Muscle of arm (tissue), 12 donors: Measurements from ENCODE around the gene KLC1. TPM values are rescaled to one million over a fixed set of nuclear protein-coding genes. Genes with fewer than 3 reads are reported as not detected.
A peak's percentile ranks its signal among the peaks of the same experiment; 100 is the strongest.
"Not testable (repeated sequence)": the region's sequence is repeated elsewhere in the genome, so short reads cannot be mapped to it uniquely, and the experiment has no call there.

Experiments used
- DNase-seq: peaks from one replicate; pipeline ENCODE4 v3.0.0-alpha.2; 2013
- polyA plus RNA-seq, 12 donors: library from polyadenylated mRNA; unstranded; fragments of 120-200 nt; gene quantifications; one replicate each; pipeline ENCODE4 v1.2.1, GENCODE V29; 2013; ENCODE audit not compliant: insufficient read length in 12 of 12

Gene KLC1
- polyA plus RNA-seq, 12 donors: 80.0 to 131 (median 99.1) TPM; not detected in 1

DNA sequence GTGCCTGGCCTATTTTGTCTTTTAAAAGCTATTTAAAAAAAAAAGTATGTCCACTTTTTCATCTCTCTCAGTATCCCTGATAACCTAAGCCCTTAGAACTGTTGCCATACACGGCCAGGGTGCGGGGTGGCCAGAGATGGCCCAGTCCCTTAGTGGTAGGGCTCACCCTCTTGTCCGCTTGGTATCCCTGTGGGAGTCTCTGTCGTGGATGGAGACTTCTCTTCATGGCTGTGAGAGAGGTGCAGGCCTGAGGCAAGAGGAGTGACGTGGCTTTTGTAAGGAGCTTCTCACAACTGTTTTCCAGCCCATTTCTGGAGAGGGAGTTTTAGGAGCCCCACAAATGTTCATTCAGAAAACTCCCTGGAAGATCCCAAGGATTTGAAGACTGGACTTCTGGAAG is 59.4 kb downstream of the KLC1 start:
- DNase-seq: no peak

DNA sequence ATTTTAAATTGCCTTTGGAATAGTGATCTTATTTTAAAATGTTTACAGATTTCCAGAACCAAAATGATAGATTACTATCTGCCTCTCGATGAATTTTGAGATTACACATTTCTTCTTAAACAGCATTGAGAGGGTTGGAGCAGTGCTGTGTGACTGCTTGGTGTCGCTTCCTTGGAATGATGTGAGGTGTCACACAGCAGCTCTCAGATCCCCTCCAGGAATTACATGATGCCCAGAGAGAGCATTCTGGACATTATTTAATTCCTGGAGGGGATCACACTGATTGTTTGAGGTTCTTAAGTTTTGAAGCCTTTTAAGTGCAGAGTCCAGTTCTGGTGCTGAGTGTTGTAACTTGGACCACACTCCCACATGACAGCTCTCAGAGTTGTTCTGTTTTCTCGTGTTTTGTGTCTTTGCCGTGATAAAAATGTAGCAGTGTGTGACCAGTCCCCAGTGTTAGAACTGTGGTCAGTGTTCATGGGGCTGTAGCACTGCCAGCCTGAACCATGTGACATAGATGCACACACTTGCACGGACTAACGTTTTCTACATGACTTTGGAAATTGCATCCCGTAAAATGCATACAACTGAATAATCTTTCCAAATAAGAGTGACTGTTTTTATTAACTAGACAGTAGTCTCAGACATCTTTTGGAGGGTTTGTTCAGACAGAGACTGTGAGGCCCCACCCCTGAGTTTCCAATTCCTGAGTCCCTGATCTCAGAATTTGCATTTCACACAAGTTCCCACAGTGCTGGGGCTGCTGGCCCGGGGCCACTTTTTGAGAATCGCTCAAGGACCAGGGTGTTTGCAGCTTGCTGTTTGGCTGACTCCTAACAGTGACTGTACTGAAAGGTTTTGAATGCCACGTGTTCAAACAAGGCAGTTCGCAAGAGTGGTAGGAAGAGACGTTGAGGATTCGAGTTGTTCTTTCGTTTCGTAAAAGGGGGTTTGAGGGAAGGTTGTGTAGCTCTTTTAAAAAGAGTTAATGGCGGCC is 60.2 kb downstream of the KLC1 start:
- DNase-seq: no peak

DNA sequence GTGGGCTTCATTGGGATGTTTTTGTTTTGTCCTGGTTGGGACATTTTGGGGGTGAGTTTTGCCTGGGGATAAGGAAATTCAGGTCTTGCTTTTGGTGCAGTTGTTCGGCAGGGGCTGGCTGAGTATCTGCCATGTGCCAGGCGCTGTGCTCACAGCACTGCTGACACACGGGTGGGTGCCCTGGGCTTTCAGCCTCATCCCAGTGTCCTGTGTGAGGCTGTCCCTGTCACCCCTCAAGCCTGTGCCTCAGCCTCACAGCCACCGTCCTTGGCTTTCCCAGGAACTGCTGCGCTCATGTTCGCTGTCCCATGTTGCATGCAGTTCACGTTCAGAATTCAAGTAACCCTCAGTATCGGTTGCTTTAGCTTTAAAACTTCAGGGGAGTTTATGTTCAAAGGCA is 61.3 kb downstream of the KLC1 start:
- DNase-seq: no peak

DNA sequence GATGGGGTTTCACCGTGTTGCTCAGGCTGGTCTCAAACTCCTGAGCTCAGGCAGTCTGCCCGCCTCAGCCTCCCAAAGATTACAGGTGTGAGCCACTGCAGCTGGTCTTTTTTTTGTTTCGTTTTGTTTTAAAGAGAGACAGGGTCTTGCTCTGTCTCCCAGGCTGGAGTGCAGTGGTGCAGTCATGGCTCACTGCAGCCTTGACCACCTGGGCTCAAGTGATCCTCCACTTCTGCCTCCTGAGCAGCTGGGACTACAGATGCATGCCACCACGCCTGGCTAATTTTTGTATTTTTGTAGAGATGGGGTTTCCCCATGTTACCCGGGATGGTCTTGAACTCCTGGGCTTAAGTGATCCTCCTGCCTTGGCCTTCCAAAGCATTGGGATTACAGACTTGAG is 62.6 kb downstream of the KLC1 start:
- not testable (repeated sequence) for DNase-seq

DNA sequence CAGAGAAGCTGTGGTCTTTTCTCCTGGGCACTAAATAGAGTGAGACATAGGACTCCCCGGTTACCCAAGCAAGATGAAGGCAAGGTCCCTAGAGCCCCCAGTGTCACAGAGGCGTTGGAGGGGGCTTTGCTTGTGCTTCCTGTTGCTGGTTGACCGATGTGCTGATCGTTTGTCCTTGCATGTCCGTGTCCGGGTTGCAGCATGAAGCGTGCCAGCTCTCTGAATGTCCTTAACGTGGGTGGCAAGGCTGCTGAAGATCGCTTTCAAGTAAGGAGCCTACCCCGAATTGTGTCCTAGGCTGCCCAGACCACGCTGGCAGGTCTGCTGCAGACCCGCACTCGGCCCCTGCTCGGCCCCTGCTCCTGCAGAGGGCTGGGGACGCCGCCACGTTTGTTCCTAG is 63.1 kb downstream of the KLC1 start:
- no peak for DNase-seq

DNA sequence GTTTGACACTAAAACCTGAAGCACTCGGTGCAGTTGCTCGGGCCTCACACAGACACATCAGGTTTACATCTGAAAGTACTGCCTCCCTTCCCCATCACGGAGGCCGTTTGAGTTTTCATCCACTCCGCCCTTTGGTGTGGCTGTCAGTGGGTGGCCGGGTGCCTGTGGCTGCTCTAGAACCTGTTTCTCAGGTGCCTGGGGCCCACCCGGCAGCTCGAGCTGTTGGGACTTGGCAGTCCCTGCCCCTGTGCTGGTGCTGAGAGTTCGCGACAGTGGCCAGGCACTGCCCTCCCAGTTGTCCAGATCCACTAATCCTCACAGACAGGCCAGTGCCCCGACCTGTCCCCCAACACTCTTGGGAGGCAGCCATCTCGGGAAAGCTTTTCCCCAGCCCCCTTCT is 63.9 kb downstream of the KLC1 start:
- no peak for DNase-seq

DNA sequence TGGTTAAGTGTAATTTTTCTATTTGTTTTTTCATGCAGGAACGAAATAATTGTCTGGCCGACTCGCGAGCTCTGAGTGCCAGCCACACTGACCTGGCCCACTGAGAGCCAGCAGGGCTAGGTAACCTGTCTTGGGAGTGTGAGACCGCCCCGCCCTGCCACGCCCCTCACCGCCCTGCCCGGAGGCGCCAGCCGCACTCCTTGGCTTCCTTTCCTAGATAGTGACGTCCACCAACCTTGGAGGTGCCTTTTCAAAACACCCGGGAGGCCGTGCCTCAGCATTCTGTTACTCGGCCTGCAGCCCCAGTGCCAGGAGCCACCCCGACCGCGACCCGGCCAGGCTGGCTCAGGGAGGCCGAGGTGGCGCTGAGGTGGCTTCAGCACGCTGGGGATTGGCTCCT is 64.5 kb downstream of the KLC1 start:
- DNase-seq: no peak

DNA sequence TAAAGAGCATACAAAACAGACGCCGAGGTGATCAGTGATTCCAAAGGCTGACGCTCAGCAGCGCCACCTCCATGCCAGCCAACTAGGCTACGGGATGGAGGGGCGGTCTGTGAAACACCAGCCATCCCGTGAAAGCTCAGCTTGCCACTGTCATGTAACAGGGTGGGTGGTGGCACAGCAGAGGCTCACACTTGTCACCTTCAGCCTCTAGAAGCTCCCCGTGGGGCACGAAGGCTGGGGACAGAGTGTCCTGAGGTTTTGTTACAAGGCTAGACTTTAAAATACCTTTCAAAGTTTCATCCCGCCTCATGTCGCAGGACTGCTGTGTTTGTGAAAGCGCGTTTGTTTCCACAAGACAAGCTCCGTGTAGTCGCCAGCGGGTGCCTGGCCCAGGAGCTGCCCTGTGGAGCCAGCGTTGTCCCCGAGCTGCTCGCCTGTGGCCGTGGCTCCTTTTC is 65.6 kb downstream of the KLC1 start:
- no peak for DNase-seq

DNA sequence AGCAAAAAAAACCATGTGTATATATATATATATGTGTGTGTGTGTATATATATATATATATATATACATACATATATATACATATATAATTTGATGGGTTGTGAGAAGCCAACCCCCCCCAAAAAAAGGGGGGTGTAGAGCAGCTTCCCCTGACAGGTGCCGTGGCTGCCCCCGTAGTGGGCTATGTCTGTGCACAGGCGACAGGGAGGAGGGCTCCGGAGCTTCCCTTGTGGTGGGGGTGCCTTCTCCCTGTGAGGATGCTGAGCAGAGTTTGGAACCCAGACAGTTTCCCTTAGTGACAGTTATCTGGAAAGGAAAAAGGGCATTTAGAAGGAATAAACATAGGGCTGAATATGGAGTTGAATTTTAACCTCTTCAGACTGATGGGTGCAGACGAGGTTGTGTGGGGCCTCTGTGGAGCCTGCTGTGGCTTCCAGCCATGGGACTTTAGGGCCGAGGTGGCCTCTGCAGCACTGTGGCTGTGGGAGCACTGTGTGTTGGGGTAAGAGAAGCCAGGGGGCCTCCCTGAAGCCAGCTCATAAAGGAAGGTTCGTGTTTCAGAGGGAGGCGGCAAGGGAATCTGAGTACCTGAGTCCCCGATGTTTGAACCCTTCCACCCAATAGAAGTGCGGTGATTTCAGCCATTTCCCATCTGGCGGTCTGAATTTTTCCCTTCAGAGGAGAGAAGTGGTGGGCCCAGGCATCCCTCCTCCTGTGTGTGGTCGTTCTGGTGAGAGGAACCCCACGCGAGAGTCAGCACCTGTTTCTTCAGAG is 66.5 kb downstream of the KLC1 start:
- no peak for DNase-seq

DNA sequence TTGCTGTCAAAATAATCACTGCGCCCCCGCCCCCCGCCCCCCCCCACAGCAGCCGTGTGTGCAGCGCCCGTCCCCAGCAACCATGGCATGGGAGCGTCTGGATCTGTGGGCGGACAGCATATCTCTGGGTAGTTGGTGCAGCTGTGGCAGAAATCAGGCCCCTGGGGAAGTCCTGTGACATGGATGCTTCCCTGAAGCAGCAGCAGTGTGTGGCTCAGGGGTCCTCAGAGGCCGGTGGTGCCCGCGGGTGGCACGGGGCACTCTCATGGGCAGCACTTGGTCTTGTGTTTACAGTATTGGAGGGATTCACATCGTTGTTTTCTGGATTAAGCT is 67.0 kb downstream of the KLC1 start:
- DNase-seq: no peak

DNA sequence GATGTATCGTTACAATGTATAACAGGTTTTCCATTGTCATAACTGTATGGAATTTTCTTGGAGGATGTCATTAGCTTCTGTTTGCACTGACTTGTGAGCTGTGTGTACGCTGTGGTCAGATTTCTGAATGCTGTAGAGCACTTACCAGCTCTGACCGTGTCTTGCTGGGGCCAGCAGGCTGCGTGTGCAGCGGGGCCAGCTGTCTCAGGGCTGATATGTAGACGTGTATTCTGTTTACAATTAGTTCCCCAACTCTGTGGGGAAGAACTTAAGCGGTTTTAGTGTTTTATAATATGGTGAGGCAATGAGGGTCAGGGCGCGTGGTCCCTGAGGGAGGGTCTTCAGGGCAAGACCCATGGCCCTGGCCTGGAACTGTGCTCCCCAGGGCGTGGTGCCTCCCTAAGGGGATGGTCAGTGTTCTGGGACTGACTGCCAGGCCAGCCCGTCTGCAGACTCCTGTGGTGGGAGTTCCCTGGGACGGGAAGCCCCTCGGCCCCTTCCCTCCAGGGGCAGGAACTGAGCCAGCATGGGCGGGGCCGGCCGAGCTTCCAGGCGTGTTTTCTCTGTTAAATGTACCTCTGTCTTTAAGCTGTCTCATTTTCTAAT is 67.6 kb downstream of the KLC1 start:
- DNase-seq: peak; percentile 76

DNA sequence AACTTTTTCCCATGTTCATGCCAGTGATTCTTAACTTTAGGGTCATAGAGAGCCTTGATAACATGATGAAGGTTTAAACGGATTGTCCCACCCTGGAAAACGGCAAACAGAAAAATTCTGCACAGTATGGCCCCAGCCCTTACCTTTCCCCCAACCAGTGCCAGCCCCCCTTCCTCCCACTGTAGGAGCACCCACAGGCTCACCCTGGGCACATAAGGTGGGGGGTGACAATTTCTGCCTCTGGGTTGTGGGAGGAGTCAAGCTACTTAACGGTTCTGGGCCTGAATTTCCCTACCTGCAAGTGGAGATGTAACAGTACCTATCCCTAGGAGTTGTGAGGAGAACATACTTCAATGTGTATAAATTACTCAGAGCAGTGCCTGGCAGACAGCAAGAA is 68.2 kb downstream of the KLC1 start:
- no peak for DNase-seq

DNA sequence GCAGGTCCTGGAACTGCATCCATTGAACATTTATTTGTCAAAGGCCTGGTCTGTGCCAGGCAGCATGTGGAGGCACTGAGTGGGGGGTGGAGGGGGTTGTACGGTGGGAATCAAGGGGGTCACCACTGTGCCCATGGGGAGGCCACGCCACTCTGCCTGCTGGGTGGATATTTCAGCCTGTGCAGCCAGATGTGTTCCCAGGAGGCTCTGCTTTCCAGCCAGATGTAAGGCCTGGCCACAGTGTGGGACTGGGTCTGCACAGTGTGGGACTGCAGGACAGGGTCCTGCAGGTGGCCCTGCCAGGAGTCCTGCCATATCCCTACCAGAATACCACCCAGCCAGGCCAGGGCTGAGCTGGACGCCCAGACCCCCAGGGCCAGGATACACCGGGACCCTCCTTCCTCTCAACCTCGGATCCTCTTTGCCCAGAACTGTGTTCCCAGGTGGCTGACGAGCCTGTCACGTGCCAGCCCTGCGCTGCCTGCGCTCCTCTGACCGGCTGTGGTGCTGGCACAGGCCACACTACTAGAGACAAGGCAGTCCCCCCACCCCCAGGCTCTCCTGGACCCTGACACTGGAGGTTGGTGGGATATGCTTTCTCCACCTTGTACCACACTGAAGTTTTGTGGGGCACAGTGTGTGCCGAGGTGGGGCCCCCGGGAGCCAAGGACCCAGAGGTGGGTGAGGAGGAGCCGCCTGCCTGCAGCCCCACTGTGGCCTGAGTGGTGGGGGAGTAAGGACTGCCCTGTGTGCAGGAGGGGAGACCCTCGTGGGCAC is 68.8 kb downstream of the KLC1 start:
- DNase-seq: no peak

DNA sequence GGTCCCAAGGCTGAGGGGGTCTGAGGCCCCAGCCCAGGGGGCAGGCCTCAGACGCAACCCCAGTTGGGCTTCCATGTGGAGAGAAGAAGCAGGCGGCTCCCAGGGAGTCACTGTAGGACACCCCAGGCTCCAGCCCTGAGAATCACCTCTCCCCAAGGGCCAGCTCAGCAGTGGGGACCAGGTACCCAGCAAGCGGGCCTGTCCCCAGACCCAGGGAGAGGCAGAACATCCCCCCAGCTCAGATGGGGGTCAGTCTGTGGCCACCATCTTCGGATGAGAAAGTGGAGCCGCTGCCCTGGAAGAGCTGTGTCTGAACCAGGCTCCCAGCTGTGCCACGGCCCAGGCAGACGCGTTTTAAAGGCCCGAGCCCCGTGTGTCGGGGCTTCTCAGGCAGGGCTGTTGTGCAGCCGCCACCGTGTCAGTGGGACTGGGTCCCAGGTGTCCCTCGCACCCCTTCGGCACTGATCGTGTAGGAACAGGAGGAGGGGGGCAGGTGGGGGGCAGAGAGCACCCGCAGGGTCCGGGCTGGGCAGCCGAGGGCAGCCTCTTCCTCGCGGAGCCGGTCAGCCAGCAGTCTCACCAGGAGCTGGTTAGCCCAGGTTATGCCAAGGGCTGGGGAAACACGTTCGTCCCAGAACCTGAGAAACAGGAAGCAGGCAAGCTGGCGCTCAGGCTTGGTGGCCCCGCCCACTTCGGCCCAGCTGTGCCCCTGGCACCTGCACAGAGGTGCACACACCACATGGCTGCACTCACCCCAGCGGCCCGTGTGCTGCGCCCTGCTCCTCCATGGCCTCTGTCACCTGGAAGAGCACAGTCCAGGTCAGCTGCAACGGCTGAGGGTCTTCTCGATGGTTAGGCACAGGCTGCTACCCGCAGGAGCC is 69.6 kb downstream of the KLC1 start:
- DNase-seq: no peak

DNA sequence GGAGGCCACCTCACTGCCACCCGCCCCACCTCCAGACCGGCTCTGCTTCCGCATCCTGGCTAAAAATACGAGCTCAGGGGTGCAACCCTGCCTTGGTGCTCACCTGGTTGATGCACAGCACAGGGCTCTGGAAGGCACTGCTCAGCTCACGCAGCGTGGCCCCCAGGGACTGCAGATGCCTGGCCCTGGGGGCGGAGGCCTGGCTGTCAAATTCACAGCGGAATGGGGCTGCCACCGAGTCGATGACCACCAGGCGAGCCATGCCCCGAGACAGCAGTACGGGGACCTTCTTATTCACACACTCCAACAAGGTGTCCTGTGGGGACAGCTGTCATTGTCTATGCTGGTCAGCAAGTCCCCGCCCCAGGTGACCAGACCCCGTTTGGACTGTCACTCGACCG is 70.2 kb downstream of the KLC1 start:
- no peak for DNase-seq

DNA sequence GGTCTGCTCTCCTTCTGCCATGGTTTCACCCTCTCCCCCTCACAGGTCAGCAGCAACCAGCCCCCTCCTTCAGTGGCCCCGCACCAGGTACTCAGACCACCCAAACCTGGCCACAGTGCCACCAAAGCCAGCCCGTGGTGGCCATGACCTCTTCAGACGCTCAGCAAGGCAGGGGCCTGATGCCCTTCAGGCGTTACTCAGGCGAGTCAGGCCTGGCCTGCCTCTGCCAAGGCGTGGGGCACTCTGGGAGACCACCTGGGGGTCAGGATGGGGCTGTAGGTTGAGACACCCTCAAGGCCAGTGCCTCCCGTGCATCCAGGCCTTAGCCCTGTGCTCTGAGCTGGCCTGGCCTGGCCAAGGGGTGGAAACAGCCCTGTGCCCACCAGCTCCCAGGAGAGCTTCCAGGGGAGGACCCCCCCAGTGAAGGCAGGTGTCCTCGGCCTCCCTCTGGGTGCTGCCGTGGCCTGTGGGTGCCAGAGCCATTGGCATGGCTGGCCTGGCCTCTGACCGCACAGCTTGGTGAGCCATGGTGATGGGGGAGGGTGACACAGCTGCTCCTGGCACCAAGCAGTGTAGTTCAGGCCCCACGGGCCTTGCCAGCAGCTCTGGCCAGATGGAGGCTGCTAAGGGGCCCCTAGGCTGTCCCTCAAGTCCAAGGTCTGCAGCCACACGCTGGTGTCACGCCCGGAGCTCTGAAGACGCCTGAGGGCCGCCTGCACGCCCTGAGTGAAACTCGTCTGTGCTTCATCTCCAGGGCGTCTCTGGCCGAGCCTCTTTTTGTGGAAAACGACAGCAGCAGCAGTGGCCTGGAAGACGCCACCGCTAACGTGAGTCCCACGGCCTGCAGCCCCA is 71.1 kb downstream of the KLC1 start:
- no peak for DNase-seq

DNA sequence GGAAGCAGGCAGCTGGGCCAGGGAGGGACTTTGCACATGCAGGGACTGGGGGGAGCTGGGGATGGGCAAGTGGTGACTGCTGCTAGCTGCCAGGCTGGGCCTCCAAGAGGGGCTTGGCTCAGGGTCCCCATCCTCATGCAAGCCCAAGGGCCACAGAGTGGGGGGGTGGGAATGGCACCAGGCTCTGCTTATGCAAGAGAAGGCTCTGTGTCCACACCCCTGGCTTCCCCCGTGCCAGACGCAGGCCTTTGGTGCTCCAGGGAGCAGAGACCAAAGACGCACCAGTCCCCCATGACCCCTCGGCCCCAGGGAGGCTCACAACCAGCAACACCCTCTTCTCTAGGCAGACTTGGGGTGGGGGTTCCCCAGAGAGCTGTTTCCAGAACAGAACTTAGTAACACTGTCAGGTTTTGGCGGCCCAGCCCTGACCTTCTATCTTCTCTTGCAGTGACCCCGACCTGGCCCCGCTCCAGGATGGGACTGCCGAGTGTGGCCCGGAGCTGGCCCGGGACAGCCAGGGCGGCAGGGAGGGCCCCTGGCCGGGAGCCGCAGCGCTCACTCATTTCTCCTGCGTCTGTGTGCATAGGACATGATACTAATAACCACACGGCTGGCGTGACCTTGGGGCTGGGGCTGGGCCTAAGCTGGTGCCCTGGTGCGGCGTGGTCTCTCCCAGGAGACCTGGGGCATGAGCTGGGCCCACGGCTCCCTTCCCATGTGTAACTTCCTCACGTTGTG is 71.9 kb downstream of the KLC1 start:
- no peak for DNase-seq

DNA sequence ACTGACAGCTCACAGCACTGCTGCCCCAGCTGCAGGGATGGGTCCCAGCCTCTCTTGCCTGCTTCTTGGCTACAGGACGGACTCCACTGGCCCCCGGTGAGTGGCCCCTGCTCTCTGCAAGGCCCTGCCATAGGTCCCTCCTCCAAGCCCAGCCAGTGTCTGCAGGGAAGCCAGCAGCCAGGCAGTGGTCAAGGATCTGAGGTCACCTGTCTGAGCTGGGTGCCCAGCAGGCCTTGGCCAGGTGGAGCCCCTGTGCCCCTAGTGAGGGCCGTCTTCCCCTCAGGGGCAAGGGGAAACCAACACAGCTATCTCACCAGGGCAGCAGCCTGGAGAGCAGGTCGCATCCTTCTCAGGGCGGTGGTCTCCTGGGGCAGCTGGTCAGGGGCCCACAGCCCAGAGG is 73.1 kb downstream of the KLC1 start:
- DNase-seq: no peak
